ENCODE data around the gene FILIP1L.

- TF ChIP-seq, protein P1, sequence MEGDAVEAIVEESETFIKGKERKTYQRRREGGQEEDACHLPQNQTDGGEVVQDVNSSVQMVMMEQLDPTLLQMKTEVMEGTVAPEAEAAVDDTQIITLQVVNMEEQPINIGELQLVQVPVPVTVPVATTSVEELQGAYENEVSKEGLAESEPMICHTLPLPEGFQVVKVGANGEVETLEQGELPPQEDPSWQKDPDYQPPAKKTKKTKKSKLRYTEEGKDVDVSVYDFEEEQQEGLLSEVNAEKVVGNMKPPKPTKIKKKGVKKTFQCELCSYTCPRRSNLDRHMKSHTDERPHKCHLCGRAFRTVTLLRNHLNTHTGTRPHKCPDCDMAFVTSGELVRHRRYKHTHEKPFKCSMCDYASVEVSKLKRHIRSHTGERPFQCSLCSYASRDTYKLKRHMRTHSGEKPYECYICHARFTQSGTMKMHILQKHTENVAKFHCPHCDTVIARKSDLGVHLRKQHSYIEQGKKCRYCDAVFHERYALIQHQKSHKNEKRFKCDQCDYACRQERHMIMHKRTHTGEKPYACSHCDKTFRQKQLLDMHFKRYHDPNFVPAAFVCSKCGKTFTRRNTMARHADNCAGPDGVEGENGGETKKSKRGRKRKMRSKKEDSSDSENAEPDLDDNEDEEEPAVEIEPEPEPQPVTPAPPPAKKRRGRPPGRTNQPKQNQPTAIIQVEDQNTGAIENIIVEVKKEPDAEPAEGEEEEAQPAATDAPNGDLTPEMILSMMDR (IDR thresholded peaks at IDR 0.05; ENCODE audit: borderline replicate concordance, extremely low read depth, low read length, poor library complexity, severe bottlenecking): no peak
- no peak for TF ChIP-seq EZH2 (IDR thresholded peaks at IDR 0.05; ENCODE audit: borderline replicate concordance, low read depth, low read length, severe bottlenecking)
These were observed 108.5 kb downstream of the FILIP1L start for GRCh38 chr3:100005665-100006393.
